A549 (cell line): ENCODE data around the gene LRAT. TPM values are rescaled to one million over a fixed set of nuclear protein-coding genes. Genes with fewer than 3 reads are reported as not detected.

Experiments used
- ATAC-seq, 2 experiments: fragments of 200-7000 bp in 1 of 2; fragments of >200 bp in 1 of 2; cut with Nextera tagmentation in 1 of 2; cut with Tn5 transposase in 1 of 2; 3 replicates each; pipeline versions ENCODE4 v1.8.0 to v1.9.1; 2018 to 2020; ENCODE audit warnings: mild to moderate bottlenecking in 1 of 2, moderate library complexity in 1 of 2
- CTCF ChIA-PET: fragments of 300-600 bp; sonication (Branson Sonifier 250); formaldehyde crosslinking; extraction: SDS; loops from one replicate; lab custom pipeline; 2021; ENCODE audit warnings: antibody characterized with exemption, inconsistent platforms; lab: Yijun Ruan, JAX
- POLR2A ChIA-PET: fragments of 350-600 bp; formaldehyde crosslinking; extraction: SDS; loops from one replicate; lab custom pipeline; 2021; ENCODE audit warnings: antibody characterized with exemption, inconsistent platforms; lab: Yijun Ruan, JAX
- DNase-seq, 2 experiments: peaks; one replicate each; pipeline versions ENCODE4 v3.0.0 to v3.0.0-alpha.2; 2011 to 2016; ENCODE audit warnings: low read depth in 1 of 2, low spot score in 1 of 2
- FAIRE-seq: peaks from 2 replicates; lab custom pipeline; 2011; peaks lifted over from hg19 to GRCh38; lab: Jason Lieb, UNC
- H3K27ac ChIP-seq, 2 experiments: fragments of >200 bp; sonication (Bioruptor Twin); formaldehyde crosslinking; 3 replicates each; pipeline ENCODE4 v1.5.1; 2016 to 2017
- H3K4me1 ChIP-seq: fragments of >200 bp; sonication (Bioruptor Twin); formaldehyde crosslinking; 3 replicates; pipeline ENCODE4 v1.6.1; 2016
- H3K4me2 ChIP-seq: fragments of >200 bp; sonication (Bioruptor Twin); formaldehyde crosslinking; 3 replicates; pipeline ENCODE4 v1.6.1; 2016
- H3K4me3 ChIP-seq: fragments of >200 bp; sonication (Bioruptor Twin); formaldehyde crosslinking; 3 replicates; pipeline ENCODE4 v1.5.1; 2016
- H3K9me3 ChIP-seq: fragments of >200 bp; sonication (Bioruptor Twin); formaldehyde crosslinking; 3 replicates; pipeline ENCODE4 v1.6.1; 2016
- ATOH8 ChIP-seq: fragments of 250-450 bp; sonication (Bioruptor Pico); IDR thresholded peaks from 2 replicates; pipeline ENCODE4 v1.5.0; 2020; ENCODE audit warnings: low read depth, mild to moderate bottlenecking, moderate library complexity
- BCL3 ChIP-seq: fragments of >200 bp; sonication (Bioruptor Twin); formaldehyde crosslinking; IDR thresholded peaks from 3 replicates; pipeline ENCODE4 v1.6.1; 2016
- CBX2 ChIP-seq: fragments of 200-600 bp; sonication (generic); IDR thresholded peaks from 2 replicates; pipeline ENCODE4 v1.6.1; 2016; ENCODE audit warnings: low read depth, mild to moderate bottlenecking, borderline replicate concordance
- CHD2 ChIP-seq: fragments of 150-350 bp; IDR thresholded peaks from 2 replicates; pipeline ENCODE4 v1.6.1; 2014; ENCODE audit warnings: low read length; ENCODE audit not compliant: partially characterized antibody
- E2F6 ChIP-seq: IDR thresholded peaks from 2 replicates; pipeline ENCODE4 v1.6.1; 2012; ENCODE audit warnings: low read depth, borderline replicate concordance
- EHF ChIP-seq: fragments of 250-450 bp; sonication (Bioruptor Pico); IDR thresholded peaks from 2 replicates; pipeline ENCODE4 v1.5.0; 2020; ENCODE audit warnings: mild to moderate bottlenecking
- FOSB ChIP-seq: fragments of 250-450 bp; sonication (Bioruptor Pico); IDR thresholded peaks from 2 replicates; pipeline ENCODE4 v1.5.0; 2020; ENCODE audit warnings: mild to moderate bottlenecking, moderate library complexity
- GATA3 ChIP-seq: IDR thresholded peaks from 2 replicates; pipeline ENCODE4 v1.6.1; 2012; ENCODE audit warnings: borderline replicate concordance
- HDAC2 ChIP-seq: fragments of 200-600 bp; sonication (generic); IDR thresholded peaks from 2 replicates; pipeline ENCODE4 v1.6.1; 2016
- HMGXB4 ChIP-seq: fragments of 250-450 bp; sonication (Bioruptor Pico); IDR thresholded peaks from 2 replicates; pipeline ENCODE4 v1.5.0; 2021; ENCODE audit warnings: mild to moderate bottlenecking, moderate library complexity, borderline replicate concordance
- JUN ChIP-seq, 2 experiments: fragments of >200 bp; sonication (Bioruptor Twin); formaldehyde crosslinking; IDR thresholded peaks; 2 replicates in 1 of 2; 3 replicates in 1 of 2; pipeline ENCODE4 v1.6.1; 2016 to 2017
- JUNB ChIP-seq: fragments of >200 bp; sonication (Bioruptor Twin); formaldehyde crosslinking; IDR thresholded peaks from 2 replicates; pipeline ENCODE4 v1.6.1; 2016
- KDM5A ChIP-seq: fragments of 200-600 bp; sonication (generic); IDR thresholded peaks from 2 replicates; pipeline ENCODE4 v1.6.1; 2016; ENCODE audit warnings: antibody characterized with exemption, mild to moderate bottlenecking
- NPAS2 ChIP-seq: fragments of 250-450 bp; sonication (Bioruptor Pico); IDR thresholded peaks from 2 replicates; pipeline ENCODE4 v1.8.0; 2022; ENCODE audit warnings: mild to moderate bottlenecking, moderate library complexity, borderline replicate concordance
- PBX3 ChIP-seq: IDR thresholded peaks from 2 replicates; pipeline ENCODE4 v1.6.1; 2012
- PHF8 ChIP-seq: fragments of 200-600 bp; sonication (generic); IDR thresholded peaks from 2 replicates; pipeline ENCODE4 v1.6.1; 2016; ENCODE audit warnings: low read depth, mild to moderate bottlenecking, antibody characterized with exemption, moderate library complexity, borderline replicate concordance
- RARB ChIP-seq: fragments of 250-450 bp; sonication (Bioruptor Pico); IDR thresholded peaks from 2 replicates; pipeline ENCODE4 v1.8.0; 2021; ENCODE audit warnings: mild to moderate bottlenecking, moderate library complexity
- RCOR1 ChIP-seq: fragments of 150-350 bp; IDR thresholded peaks from 2 replicates; pipeline ENCODE4 v1.6.1; 2014; ENCODE audit warnings: antibody characterized with exemption, low read length, low read depth
- TFCP2L1 ChIP-seq: fragments of 250-450 bp; sonication (Bioruptor Pico); IDR thresholded peaks from 2 replicates; pipeline ENCODE4 v1.5.0; 2021; ENCODE audit warnings: mild to moderate bottlenecking
- TP53 ChIP-seq: fragments of 250-450 bp; sonication (Bioruptor Pico); IDR thresholded peaks from 2 replicates; pipeline ENCODE4 v1.5.0; 2021; ENCODE audit warnings: mild to moderate bottlenecking, moderate library complexity
- ZNF302 ChIP-seq: fragments of 250-450 bp; sonication (Bioruptor Pico); IDR thresholded peaks from 2 replicates; pipeline ENCODE4 v1.9.0; 2021; ENCODE audit warnings: inconsistent platforms, mild to moderate bottlenecking, moderate library complexity
- WGBS: methylation state at CpG from one replicate; pipeline ENCODE4 v1.1.6; 2017; ENCODE audit errors: missing lambda C conversion rate; 5-methylcytosine and 5-hydroxymethylcytosine counted together
- polyA plus RNA-seq, 4 experiments: library from polyadenylated mRNA; depleted of rRNA in 3 of 4; stranded (reverse); fragments of >200 nt; fragmentation: RNase III in 1 of 4; extraction: RNeasy Plus Mini Kit Qiagen cat#74134 plus additional on column Dnase treatment in 1 of 4; gene quantifications; 2 replicates in 3 of 4; 3 replicates in 1 of 4; pipeline ENCODE4 v1.2.3, GENCODE V29; 2011 to 2017

Gene LRAT
- polyA plus RNA-seq, 2 of the 4 experiments (the other 2 are of a cell fraction), result 0.08 to 0.27 TPM

DNA sequence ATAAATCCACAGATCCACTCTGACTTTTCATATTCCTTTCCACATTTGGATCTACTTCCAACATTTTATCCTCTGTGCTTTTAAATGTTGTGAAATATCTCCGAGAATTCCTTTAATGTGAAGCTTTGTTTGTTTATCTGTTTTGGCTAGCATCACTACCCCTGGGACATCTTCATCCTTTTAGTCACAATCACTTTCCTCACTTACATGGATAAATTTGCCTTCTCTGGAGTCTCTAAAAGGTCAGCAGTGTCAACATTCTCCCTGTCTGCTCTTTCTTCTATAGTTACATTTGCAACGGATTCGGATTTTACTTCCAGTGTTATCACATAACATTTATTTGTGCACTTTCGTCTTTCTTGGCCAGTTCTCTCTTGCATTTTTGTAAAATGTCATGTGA is 34.2 kb upstream of the LRAT start:
- DNase-seq (no peak), ATAC-seq (no peak), FAIRE-seq (no peak)
- no peak overlapping the region for H3K4me3 ChIP-seq
- 4% methylated on average over 4 of the region's 4 CpGs for WGBS
- CTCF ChIA-PET, result no interaction called here
- no peak for TF ChIP-seq BCL3
- no peak for TF ChIP-seq TFCP2L1 (CRISPR knock-in tag)
- TF ChIP-seq JUN (IDR thresholded peaks at IDR 0.05), result no peak
- no peak for TF ChIP-seq HDAC2
- TF ChIP-seq JUNB, result no peak
- no peak for TF ChIP-seq HMGXB4 (CRISPR knock-in tag)
- TF ChIP-seq FOSB (CRISPR knock-in tag), result no peak
- TF ChIP-seq TP53, result no peak
- no peak for TF ChIP-seq PHF8
- no peak for TF ChIP-seq E2F6
- TF ChIP-seq ZNF302 (CRISPR knock-in tag), result no peak
- TF ChIP-seq CHD2, result no peak
- TF ChIP-seq RARB (CRISPR knock-in tag), result no peak
- no peak for TF ChIP-seq PBX3
- no peak for TF ChIP-seq CBX2
- H3K27ac ChIP-seq, result no peak overlapping the region
- H3K4me2 ChIP-seq, result no peak overlapping the region
- H3K4me1 ChIP-seq, result no peaks in the 10 kb centered on the region
- no peaks in the 10 kb centered on the region for H3K9me3 ChIP-seq
- POLR2A ChIA-PET, result no interaction called here

DNA sequence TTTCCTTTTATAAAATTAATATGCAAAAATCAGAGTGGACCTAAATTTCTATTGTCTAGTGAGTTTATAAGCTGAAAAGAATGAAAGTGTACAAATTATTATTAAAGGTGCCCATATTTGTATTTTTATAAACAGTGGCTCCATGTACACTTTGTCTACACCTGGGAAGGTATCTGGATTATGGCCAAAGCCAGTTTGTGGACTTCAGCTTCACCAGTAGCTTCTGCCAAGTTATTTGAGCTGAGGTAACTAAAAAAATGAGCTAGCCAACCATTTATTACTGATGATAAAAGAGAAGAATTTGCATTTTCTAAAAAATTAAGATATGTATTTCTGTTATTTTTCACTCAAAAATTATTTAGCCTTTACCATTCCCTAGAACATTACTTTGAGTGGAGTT is 32.3 kb upstream of the LRAT start:
- no peak overlapping the region for H3K4me2 ChIP-seq
- POLR2A ChIA-PET, result no interaction called here
- no peak for ATAC-seq
- no peaks in the 10 kb centered on the region for H3K4me1 ChIP-seq
- TF ChIP-seq RCOR1, result no peak
- TF ChIP-seq NPAS2 (CRISPR knock-in tag), result no peak
- TF ChIP-seq KDM5A, result no peak
- TF ChIP-seq RARB (CRISPR knock-in tag), result no peak
- TF ChIP-seq ATOH8 (CRISPR knock-in tag), result no peak
- TF ChIP-seq EHF (CRISPR knock-in tag), result no peak
- TF ChIP-seq PHF8, result no peak
- no peak for TF ChIP-seq GATA3
- TF ChIP-seq E2F6, result no peak
- TF ChIP-seq, all 56 proteins: peak for 0
- no peak overlapping the region for H3K4me3 ChIP-seq
- FAIRE-seq (no peak), DNase-seq (no peak)
- CTCF ChIA-PET, result no interaction called here
- H3K27ac ChIP-seq, result no peak overlapping the region
- H3K9me3 ChIP-seq, result no peaks in the 10 kb centered on the region
